Heart right ventricle (tissue), 16 donors: ENCODE data around the gene ACSF3. TPM values are rescaled to one million over a fixed set of nuclear protein-coding genes. Genes with fewer than 3 reads are reported as not detected.

Source experiments
- ATAC-seq, 8 donors: fragments of 200-7000 bp; cut with Tn5 transposase; one replicate each; pipeline ENCODE4 v1.9.1; 2020; ENCODE audit warnings: mild to moderate bottlenecking in 8 of 8, moderate library complexity in 8 of 8, moderate number of reproducible peaks in 1 of 8
- DNase-seq, 2 donors: peaks; one replicate each; pipeline ENCODE4 v3.0.0-alpha.2; 2020
- H3K27ac ChIP-seq, 10 donors: fragments of 200-600 bp; sonication (generic) in 2 of 10; one replicate each; pipeline versions ENCODE4 v1.5.0 to v1.8.0; 2020 to 2022; ENCODE audit warnings: mild to moderate bottlenecking in 3 of 10
- H3K27me3 ChIP-seq, 7 donors: fragments of 200-600 bp; one replicate each; pipeline ENCODE4 v1.8.0; 2021 to 2022; ENCODE audit warnings: mild to moderate bottlenecking in 2 of 7
- H3K36me3 ChIP-seq, 9 donors: fragments of 200-600 bp; sonication (generic) in 1 of 9; one replicate each; pipeline versions ENCODE4 v1.5.0 to v1.8.0; 2020 to 2022; ENCODE audit warnings: mild to moderate bottlenecking in 2 of 9
- H3K4me1 ChIP-seq, 9 donors: fragments of 200-600 bp; sonication (generic) in 1 of 9; one replicate each; pipeline versions ENCODE4 v1.5.0 to v1.8.0; 2020 to 2022; ENCODE audit warnings: mild to moderate bottlenecking in 4 of 9
- H3K4me3 ChIP-seq, 10 donors: fragments of 200-600 bp; sonication (generic) in 2 of 10; one replicate each; pipeline versions ENCODE4 v1.5.0 to v1.8.0; 2020 to 2022; ENCODE audit warnings: mild to moderate bottlenecking in 7 of 10, moderate library complexity in 2 of 10
- H3K9me3 ChIP-seq, 11 donors: fragments of 200-600 bp in 10 of 11; sonication (generic) in 2 of 11; one replicate each; pipeline versions ENCODE4 v1.5.0 to v1.8.0; 2013 to 2022; ENCODE audit warnings: mild to moderate bottlenecking in 2 of 11, control low read depth in 1 of 11, moderate library complexity in 1 of 11
- WGBS, 2 donors: extraction: QIAGEN DNeasy Blood & Tissue Kit; methylation state at CpG; one replicate each; pipeline ENCODE4 v1.1.7; 2013; ENCODE audit warnings: inconsistent platforms in 1 of 2; 5-methylcytosine and 5-hydroxymethylcytosine counted together
- intact Hi-C, 10 donors: fragments of 100-400 bp; cut with DNase I; formaldehyde crosslinking; loops; one replicate each; pipeline versions ENCODE4 v1.11.1 to v1.14.2; 2022
- polyA plus RNA-seq, 2 donors: library from polyadenylated mRNA; stranded (reverse); fragments of 200-250 nt; gene quantifications; one replicate each; pipeline ENCODE4 v1.2.3, GENCODE V29; 2013
- total RNA-seq, 10 donors: library from RNA; stranded (reverse); fragmentation: NEBNext Ultra II Directional in 3 of 10; extraction: Animal tissue kit (Norgen Biotek cat#: 25700) in 3 of 10; gene quantifications; one replicate each; pipeline versions ENCODE4 v1.2.1 to v1.2.4, GENCODE V29; 2021 to 2023
- TF ChIP-seq, protein P1 (sequence below), 9 donors: fragments of 200-600 bp; sonication (generic) in 2 of 9; IDR thresholded peaks; one replicate each; pipeline versions ENCODE4 v1.5.0 to v1.8.0; 2021 to 2022; ENCODE audit warnings: antibody characterized with exemption in 9 of 9, mild to moderate bottlenecking in 5 of 9, moderate library complexity in 1 of 9
- donor health status: Arrhythmogenic right ventricular cardiomyopathy.
- donor health status: ischemic (EF 13 %, LVEDD 7.1; RV severe dilation, severe dysfunction).
- donor health status: healthy with polysubstance abuse.
- donor health status: DM: no; HTN: yes; CAD: no.
- donor health status: DM: no; HTN: no; CAD: no.
- donor health status: ischemic (EF 25% LVEDD 6.9; RV normal size, moderate dysfunction).
- donor health status: ischemic (EF 25% LVEDD 5.7; RV mildly dilated, moderate dysfunction).
- donor health status: healthy.
- donor health status: DM: yes; HTN: yes; CAD: no.
- donor health status: Ischemic cardiomyopathy.
- donor health status: ischemic (EF 35%, LVEDD 5.7; RV mildly dilated, moderate dysfunction).
- donor health status: nonischemic (EF 11% LVEDD 7.7; RV severe dilation, severe dysfunction).
- donor health status: DM: yes; HTN: yes; CAD: no.
- donor health status: PGD.
- donor health status: ischemic (EF 29% LVEDD 5.4; RV normal size, mild dysfunction).
- donor health status: nonischemic (EF 23%, LVEDD 6.1; RV moderate dilation, normal function).

ACSF3 gene
- total and polyA plus RNA-seq, 12 donors, result 11.0 to 36.9 (median 17.8) TPM

- Histone ChIP-seq H3K4me3 (no peak overlapping the region), H3K4me1 (no peaks in the 10 kb centered on the region), H3K27ac (no peak overlapping the region), H3K9me3 (no peaks in the 10 kb centered on the region), H3K36me3 (no peaks in the 10 kb centered on the region), H3K27me3 (peaks cover 0 to 63% (median 31%) of the 10 kb centered on the region in 7 donors)
- 73 to 75% methylated on average over 21 of the region's 21 CpGs for WGBS, 2 donors
- no peak for ATAC-seq
- TF ChIP-seq, protein P1, sequence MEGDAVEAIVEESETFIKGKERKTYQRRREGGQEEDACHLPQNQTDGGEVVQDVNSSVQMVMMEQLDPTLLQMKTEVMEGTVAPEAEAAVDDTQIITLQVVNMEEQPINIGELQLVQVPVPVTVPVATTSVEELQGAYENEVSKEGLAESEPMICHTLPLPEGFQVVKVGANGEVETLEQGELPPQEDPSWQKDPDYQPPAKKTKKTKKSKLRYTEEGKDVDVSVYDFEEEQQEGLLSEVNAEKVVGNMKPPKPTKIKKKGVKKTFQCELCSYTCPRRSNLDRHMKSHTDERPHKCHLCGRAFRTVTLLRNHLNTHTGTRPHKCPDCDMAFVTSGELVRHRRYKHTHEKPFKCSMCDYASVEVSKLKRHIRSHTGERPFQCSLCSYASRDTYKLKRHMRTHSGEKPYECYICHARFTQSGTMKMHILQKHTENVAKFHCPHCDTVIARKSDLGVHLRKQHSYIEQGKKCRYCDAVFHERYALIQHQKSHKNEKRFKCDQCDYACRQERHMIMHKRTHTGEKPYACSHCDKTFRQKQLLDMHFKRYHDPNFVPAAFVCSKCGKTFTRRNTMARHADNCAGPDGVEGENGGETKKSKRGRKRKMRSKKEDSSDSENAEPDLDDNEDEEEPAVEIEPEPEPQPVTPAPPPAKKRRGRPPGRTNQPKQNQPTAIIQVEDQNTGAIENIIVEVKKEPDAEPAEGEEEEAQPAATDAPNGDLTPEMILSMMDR (IDR thresholded peaks at IDR 0.05), result no peak
- intact Hi-C loops, result no loop called here
- DNase-seq, result no peak
Measured at GRCh38 chr16:89061086-89061485, 32.6 kb upstream of the ACSF3 start.

DNA sequence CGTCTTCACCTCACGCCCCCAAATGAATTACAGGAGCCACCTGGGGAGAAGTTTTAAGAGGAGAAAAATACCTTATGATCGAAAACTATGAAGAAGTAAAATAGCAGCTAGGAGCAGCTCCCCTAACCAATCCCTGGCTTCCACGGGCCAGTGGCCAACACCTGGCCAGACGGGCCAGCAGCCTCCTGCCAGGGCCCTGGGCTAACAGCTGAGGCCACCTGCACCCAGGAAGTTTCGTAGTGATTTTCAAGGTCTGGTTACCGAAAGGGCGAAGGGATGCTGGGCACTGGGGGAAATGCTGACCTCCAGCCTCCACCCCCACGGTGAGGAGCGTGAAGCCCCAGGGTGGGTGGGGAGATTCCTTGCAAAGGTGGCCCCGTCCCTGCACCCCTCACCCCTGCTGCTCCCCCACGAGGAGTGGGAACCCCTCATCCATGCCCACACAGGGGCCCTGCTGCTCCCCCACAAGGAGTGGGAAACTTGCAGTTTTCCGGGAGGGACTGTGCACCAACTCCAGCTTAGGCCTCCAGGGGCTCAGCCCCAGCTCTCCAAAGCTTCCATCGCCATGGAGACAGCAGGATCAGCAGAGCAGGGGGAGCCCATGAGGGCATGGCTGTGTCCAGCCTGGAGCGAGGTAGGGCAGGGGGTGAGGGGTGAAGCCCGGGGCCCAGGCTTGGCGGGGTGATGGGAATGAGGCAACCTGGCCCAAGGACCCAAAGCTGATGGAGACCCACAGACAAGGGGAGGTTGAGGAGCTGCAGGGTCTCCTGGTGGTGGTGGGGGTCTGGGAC, 31.9 kb upstream of the ACSF3 start:
- Histone ChIP-seq H3K4me3 (no peak overlapping the region), H3K4me1 (no peaks in the 10 kb centered on the region), H3K27me3 (peaks cover 0 to 63% (median 26%) of the 10 kb centered on the region in 7 donors), H3K9me3 (no peaks in the 10 kb centered on the region), H3K36me3 (no peaks in the 10 kb centered on the region), H3K27ac (no peak overlapping the region)
- DNase-seq (no peak), ATAC-seq (no peak)
- intact Hi-C loops, result no loop called here
- WGBS, 2 donors, result 68 to 69% methylated on average over 17 of the region's 17 CpGs
- TF ChIP-seq, protein P1 (IDR thresholded peaks at IDR 0.05), result no peak

GRCh38 chr16:89062389-89063345, 31.0 kb upstream of the ACSF3 start:
- H3K4me1 ChIP-seq, result no peaks in the 10 kb centered on the region
- H3K27ac ChIP-seq, result no peak overlapping the region
- H3K4me3 ChIP-seq, result no peak overlapping the region
- peaks cover 0 to 64% (median 24%) of the 10 kb centered on the region in 7 donors for H3K27me3 ChIP-seq
- TF ChIP-seq, protein P1 (IDR thresholded peaks at IDR 0.05), result no peak
- no peaks in the 10 kb centered on the region for H3K36me3 ChIP-seq
- DNase-seq, result no peak
- ATAC-seq, result no peak
- no peaks in the 10 kb centered on the region for H3K9me3 ChIP-seq
- intact Hi-C loops, result no loop called here
- 87 to 89% methylated on average over 30 of the region's 30 CpGs for WGBS, 2 donors

DNA sequence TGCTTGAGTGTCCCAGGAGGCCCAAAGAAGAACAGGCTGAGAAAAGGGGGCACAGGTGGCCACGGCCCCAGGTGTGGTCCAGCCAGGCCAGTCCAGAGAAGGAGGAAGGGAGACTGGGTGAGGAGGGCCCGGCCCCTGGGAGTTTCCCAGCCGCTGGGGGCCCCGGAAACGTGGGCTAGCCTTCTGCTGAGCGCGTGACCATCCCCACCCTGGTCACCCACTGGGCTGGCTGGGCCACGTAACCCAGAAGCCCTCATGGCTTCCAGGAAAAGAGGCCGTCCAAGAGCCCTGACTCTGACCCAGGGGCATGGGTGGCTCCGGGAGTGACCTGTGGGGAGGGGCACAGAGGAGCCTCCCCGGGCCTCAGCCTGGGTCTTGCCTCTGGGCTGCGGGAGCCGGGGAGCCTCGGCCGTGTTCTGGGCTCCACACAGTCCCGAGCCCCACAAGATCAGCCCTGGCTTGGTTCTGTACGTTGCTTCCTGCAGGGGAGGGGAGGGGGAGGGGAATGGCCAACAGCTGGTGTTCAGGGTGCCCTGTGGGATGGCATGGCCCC, 29.8 kb upstream of the ACSF3 start:
- H3K27me3 ChIP-seq, result peaks cover 0 to 58% (median 20%) of the 10 kb centered on the region in 7 donors
- H3K27ac ChIP-seq, result no peak overlapping the region
- no peak for DNase-seq
- no peaks in the 10 kb centered on the region for H3K9me3 ChIP-seq
- no peaks in the 10 kb centered on the region for H3K36me3 ChIP-seq
- TF ChIP-seq, protein P1 (IDR thresholded peaks at IDR 0.05), result no peak
- 84 to 85% methylated on average over 17 of the region's 17 CpGs for WGBS, 2 donors
- no peak overlapping the region for H3K4me3 ChIP-seq
- H3K4me1 ChIP-seq, result no peaks in the 10 kb centered on the region
- ATAC-seq, result peak in 1 of 8 donors; percentile 28
- intact Hi-C loops, result loop anchor here in 1 of 10 donors (2.0 kb wide), 1 partner anchor 59 kb away; no protein-coding TSS in a partner anchor
